GM12878 (cell line): Measurements from ENCODE around the gene ABHD11. TPM values are rescaled to one million over a fixed set of nuclear protein-coding genes. Genes with fewer than 3 reads are reported as not detected.

Experiments
- ATAC-seq: fragments of 200-7000 bp; cut with Tn5 transposase; 3 replicates; pipeline ENCODE4 v1.9.1; 2020; ENCODE audit warnings: mild to moderate bottlenecking, moderate library complexity
- BruUV-seq: library from RNA; stranded (reverse); fragments of 400-500 nt; replicated peaks from 2 replicates; lab custom pipeline; 2021; lab: Mats Ljungman, UMichigan
- CTCF ChIA-PET: fragments of 300-600 bp; sonication (Branson Sonifier 250); formaldehyde crosslinking; extraction: SDS; loops from one replicate; lab custom pipeline; 2021; ENCODE audit warnings: inconsistent platforms; lab: Yijun Ruan, JAX
- POLR2A ChIA-PET: fragments of 350-600 bp; formaldehyde crosslinking; extraction: SDS; loops from one replicate; lab custom pipeline; 2021; ENCODE audit warnings: inconsistent platforms; lab: Charles Lee
- RAD21 ChIA-PET: fragments of 300-600 bp; sonication (Branson Sonifier 250); formaldehyde crosslinking; loops from one replicate; lab custom pipeline; 2023; ENCODE audit warnings: antibody characterized with exemption; ENCODE audit not compliant: unreplicated experiment; lab: Charles Lee
- SMC1A ChIA-PET: fragments of 300-600 bp; sonication (Branson Sonifier 250); formaldehyde crosslinking; loops from one replicate; lab custom pipeline; 2023; ENCODE audit not compliant: unreplicated experiment, uncharacterized antibody; lab: Charles Lee
- DNase-seq: peaks from one replicate; pipeline ENCODE4 v3.0.0-alpha.2; 2011; ENCODE audit warnings: low read depth, low spot score
- FAIRE-seq: peaks from 3 replicates; lab custom pipeline; 2011; peaks lifted over from hg19 to GRCh38; lab: Jason Lieb, UNC
- H2AFZ ChIP-seq: 2 replicates; pipeline ENCODE4 v1.6.0; 2011; ENCODE audit warnings: low read depth, low read length, control low read depth; ENCODE audit not compliant: control insufficient read depth
- H3K27ac ChIP-seq: 2 replicates; pipeline ENCODE4 v1.5.1; 2011; ENCODE audit warnings: control low read depth; ENCODE audit not compliant: control insufficient read depth, insufficient read depth
- H3K27me3 ChIP-seq, 2 experiments: replicated peaks in 1 of 2; 2 replicates each; pipeline versions ENCODE4 v1.6.0 to v1.6.1; 2011; ENCODE audit warnings: low read length in 1 of 2; ENCODE audit not compliant: control insufficient read depth in 2 of 2, insufficient read depth in 2 of 2
- H3K36me3 ChIP-seq, 2 experiments: 2 replicates each; pipeline ENCODE4 v1.5.1; 2011; ENCODE audit warnings: low read length in 1 of 2; ENCODE audit not compliant: control insufficient read depth in 2 of 2, insufficient read depth in 2 of 2
- H3K4me1 ChIP-seq: 2 replicates; pipeline ENCODE4 v1.6.1; 2011; ENCODE audit warnings: mild to moderate bottlenecking, low read length, moderate library complexity, mixed read lengths; ENCODE audit not compliant: control insufficient read depth, insufficient read depth
- H3K4me2 ChIP-seq: 2 replicates; pipeline ENCODE4 v1.6.0; 2011; ENCODE audit warnings: control low read depth; ENCODE audit not compliant: control insufficient read depth, insufficient read depth
- H3K4me3 ChIP-seq: fragments of 200-600 bp; sonication (generic); 2 replicates; pipeline ENCODE4 v1.5.1; 2016
- H3K79me2 ChIP-seq: 2 replicates; pipeline ENCODE4 v1.6.0; 2011; ENCODE audit warnings: low read length; ENCODE audit not compliant: control insufficient read depth, insufficient read depth
- H3K9ac ChIP-seq: 2 replicates; pipeline ENCODE4 v1.8.0; 2011; ENCODE audit warnings: low read length, control low read depth, mixed read lengths; ENCODE audit not compliant: control insufficient read depth, insufficient read depth
- H3K9me3 ChIP-seq: replicated peaks from 3 replicates; pipeline ENCODE4 v1.5.1; 2011; ENCODE audit warnings: mild to moderate bottlenecking, low read length; ENCODE audit not compliant: control insufficient read depth, insufficient read depth
- H4K20me1 ChIP-seq: 2 replicates; pipeline ENCODE4 v1.6.0; 2011; ENCODE audit not compliant: control insufficient read depth, insufficient read depth
- CHD4 ChIP-seq: fragments of 200-600 bp; sonication (generic); IDR thresholded peaks from 2 replicates; pipeline ENCODE4 v1.6.1; 2016; ENCODE audit warnings: mild to moderate bottlenecking
- KDM1A ChIP-seq: fragments of 200-600 bp; sonication (generic); IDR thresholded peaks from 2 replicates; pipeline ENCODE4 v1.6.1; 2016; ENCODE audit warnings: borderline replicate concordance
- NR2C1 ChIP-seq: fragments of 450-650 bp; IDR thresholded peaks from 2 replicates; pipeline ENCODE4 v1.6.1; 2017; ENCODE audit warnings: antibody characterized with exemption, mild to moderate bottlenecking, moderate library complexity
- POLR2A ChIP-seq: IDR thresholded peaks from 2 replicates; pipeline ENCODE4 v1.6.1; 2011; ENCODE audit warnings: low read depth, mild to moderate bottlenecking, low read length
- STAT1 ChIP-seq: fragments of 450-650 bp; conservative IDR thresholded peaks from 2 replicates; pipeline ENCODE4 v1.6.1; 2014; ENCODE audit warnings: antibody characterized with exemption, mild to moderate bottlenecking
- STAT3 ChIP-seq: IDR thresholded peaks from 2 replicates; pipeline ENCODE4 v1.6.1; 2011; ENCODE audit warnings: low read depth, low read length, improper control_type of control experiment
- USF2 ChIP-seq: IDR thresholded peaks from 2 replicates; pipeline ENCODE4 v1.6.1; 2011; ENCODE audit warnings: low read depth, low read length, improper control_type of control experiment, borderline replicate concordance
- WGBS: methylation state at CpG from one replicate; pipeline ENCODE4 v1.1.6; 2016; ENCODE audit warnings: low lambda C conversion rate; ENCODE audit not compliant: insufficient replicate concordance, insufficient coverage; ENCODE audit errors: missing lambda C conversion rate; 5-methylcytosine and 5-hydroxymethylcytosine counted together
- in situ Hi-C: fragments of 300-500 bp; cut with MboI; formaldehyde crosslinking; loops from 9 replicates; pipeline ENCODE4 v1.14.3; 2018; ENCODE audit warnings: mixed read lengths
- intact Hi-C: fragments of 100-400 bp; cut with micrococcal nuclease; formaldehyde crosslinking; loops from one replicate; pipeline ENCODE4 v1.14.2; 2022; ENCODE audit not compliant: unreplicated experiment
- polyA plus RNA-seq, 11 experiments: library from polyadenylated mRNA; depleted of rRNA in 4 of 11; unstranded in 6 of 11; stranded (reverse) in 5 of 11; fragments of >200 nt; fragmentation: Nextera tagmentation in 4 of 11; fragmentation: Illumina TruSeq in 1 of 11; extraction: Ambion mirVana in 4 of 11; extraction: Trizol in 1 of 11; gene quantifications; 1 replicate in 1 of 11; 2 replicates in 10 of 11; pipeline versions ENCODE4 v1.2.1 to v1.2.3, GENCODE V29; 2011 to 2016; ENCODE audit warnings: inconsistent platforms in 2 of 11, missing spikeins in 2 of 11, low read depth in 1 of 11
- total RNA-seq, 4 experiments: library from RNA; depleted of rRNA in 3 of 4; stranded (reverse); fragments of >200 nt in 3 of 4; fragmentation: Illumina TruSeq in 1 of 4; extraction: Trizol in 1 of 4; gene quantifications; 2 replicates each; pipeline versions ENCODE4 v1.2.1 to v1.2.3, GENCODE V29; 2013 to 2021
- TF ChIP-seq, protein P1 (sequence below): fragments of 450-650 bp; IDR thresholded peaks from 2 replicates; pipeline ENCODE4 v1.6.1; 2017; ENCODE audit warnings: mild to moderate bottlenecking, moderate library complexity
- TF ChIP-seq, protein P2 (sequence below): fragments of 450-650 bp; IDR thresholded peaks from 2 replicates; pipeline ENCODE4 v1.6.1; 2017; ENCODE audit warnings: mild to moderate bottlenecking, low read depth, inconsistent platforms; ENCODE audit not compliant: poor library complexity, severe bottlenecking

Gene ABHD11
- total and polyA plus RNA-seq, 10 of the 15 experiments (the other 5 are each of a cell fraction or from before 2014, with no cell fraction given), result 2.8 to 24.8 (median 10.1) TPM

DNA sequence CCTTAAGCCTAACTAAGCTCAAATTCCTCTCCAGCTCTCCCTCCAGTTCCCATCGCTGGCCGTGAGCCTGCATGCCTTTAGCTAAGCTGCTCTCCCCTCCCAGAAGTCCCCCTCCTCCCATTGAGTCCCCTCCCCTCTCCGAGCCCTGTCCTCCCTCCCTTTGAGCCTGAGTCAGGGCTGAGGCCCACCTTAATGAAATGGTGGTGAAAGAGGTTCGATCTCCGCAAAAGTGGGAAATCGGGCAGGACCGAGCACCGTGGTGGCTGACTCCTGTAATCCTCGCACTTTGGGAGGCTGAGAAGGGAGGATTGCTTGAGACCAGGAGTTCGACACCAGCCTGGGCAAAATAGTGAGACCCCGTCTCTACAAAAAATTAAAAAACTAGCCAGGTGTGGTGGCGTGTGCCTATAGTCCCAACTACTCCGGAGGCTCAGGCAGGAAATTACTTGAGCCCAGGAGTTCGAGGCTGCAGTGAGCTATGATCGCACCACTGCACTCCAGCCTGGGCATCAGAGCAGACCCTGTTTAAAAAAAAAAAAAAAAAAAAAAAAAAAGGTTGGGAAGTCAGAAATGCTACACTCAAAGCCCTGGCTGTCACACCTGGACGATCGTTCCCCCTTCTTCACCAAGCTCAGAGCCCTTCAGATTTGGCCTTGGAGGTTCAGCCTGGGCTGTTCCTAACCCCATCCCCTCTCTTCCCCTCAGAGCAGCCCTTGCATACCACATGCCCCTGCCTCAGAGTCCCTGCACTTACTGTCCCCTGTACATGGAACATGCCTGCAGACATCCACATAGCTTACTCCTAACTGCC lies 32.5 kb upstream of the ABHD11 start:
- H3K4me1 ChIP-seq, result peaks cover 3% of the 10 kb centered on the region; the same call in 1 of the 2 replicates

More for the DNA sequence above, 32.5 kb upstream of the ABHD11 start:
- peaks cover 0 to 2% of the 10 kb centered on the region in 2 experiments; a peak in 1 of 4 replicates for H3K27me3 ChIP-seq
- no TSS peak for BruUV-seq
- no peak overlapping the region for H3K9ac ChIP-seq
- DNase-seq, result no peak
- H3K36me3 ChIP-seq, result no peaks in the 10 kb centered on the region
- TF ChIP-seq NR2C1 (no peak), USF2 (no peak), KDM1A (no peak), CHD4 (no peak), STAT3 (no peak), STAT1 (no peak), POLR2A (no peak)
- TF ChIP-seq, protein P1, sequence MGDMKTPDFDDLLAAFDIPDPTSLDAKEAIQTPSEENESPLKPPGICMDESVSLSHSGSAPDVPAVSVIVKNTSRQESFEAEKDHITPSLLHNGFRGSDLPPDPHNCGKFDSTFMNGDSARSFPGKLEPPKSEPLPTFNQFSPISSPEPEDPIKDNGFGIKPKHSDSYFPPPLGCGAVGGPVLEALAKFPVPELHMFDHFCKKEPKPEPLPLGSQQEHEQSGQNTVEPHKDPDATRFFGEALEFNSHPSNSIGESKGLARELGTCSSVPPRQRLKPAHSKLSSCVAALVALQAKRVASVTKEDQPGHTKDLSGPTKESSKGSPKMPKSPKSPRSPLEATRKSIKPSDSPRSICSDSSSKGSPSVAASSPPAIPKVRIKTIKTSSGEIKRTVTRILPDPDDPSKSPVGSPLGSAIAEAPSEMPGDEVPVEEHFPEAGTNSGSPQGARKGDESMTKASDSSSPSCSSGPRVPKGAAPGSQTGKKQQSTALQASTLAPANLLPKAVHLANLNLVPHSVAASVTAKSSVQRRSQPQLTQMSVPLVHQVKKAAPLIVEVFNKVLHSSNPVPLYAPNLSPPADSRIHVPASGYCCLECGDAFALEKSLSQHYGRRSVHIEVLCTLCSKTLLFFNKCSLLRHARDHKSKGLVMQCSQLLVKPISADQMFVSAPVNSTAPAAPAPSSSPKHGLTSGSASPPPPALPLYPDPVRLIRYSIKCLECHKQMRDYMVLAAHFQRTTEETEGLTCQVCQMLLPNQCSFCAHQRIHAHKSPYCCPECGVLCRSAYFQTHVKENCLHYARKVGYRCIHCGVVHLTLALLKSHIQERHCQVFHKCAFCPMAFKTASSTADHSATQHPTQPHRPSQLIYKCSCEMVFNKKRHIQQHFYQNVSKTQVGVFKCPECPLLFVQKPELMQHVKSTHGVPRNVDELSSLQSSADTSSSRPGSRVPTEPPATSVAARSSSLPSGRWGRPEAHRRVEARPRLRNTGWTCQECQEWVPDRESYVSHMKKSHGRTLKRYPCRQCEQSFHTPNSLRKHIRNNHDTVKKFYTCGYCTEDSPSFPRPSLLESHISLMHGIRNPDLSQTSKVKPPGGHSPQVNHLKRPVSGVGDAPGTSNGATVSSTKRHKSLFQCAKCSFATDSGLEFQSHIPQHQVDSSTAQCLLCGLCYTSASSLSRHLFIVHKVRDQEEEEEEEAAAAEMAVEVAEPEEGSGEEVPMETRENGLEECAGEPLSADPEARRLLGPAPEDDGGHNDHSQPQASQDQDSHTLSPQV, result no peak
- TF ChIP-seq, protein P2, sequence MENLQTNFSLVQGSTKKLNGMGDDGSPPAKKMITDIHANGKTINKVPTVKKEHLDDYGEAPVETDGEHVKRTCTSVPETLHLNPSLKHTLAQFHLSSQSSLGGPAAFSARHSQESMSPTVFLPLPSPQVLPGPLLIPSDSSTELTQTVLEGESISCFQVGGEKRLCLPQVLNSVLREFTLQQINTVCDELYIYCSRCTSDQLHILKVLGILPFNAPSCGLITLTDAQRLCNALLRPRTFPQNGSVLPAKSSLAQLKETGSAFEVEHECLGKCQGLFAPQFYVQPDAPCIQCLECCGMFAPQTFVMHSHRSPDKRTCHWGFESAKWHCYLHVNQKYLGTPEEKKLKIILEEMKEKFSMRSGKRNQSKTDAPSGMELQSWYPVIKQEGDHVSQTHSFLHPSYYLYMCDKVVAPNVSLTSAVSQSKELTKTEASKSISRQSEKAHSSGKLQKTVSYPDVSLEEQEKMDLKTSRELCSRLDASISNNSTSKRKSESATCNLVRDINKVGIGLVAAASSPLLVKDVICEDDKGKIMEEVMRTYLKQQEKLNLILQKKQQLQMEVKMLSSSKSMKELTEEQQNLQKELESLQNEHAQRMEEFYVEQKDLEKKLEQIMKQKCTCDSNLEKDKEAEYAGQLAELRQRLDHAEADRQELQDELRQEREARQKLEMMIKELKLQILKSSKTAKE, result no peak
- intact Hi-C loops (no loop called here), in situ Hi-C loops (no loop called here)
- no peak overlapping the region for H2AFZ ChIP-seq
- ATAC-seq, result no peak
- H3K4me3 ChIP-seq, result no peak overlapping the region
- H3K4me2 ChIP-seq, result no peak overlapping the region
- ChIA-PET SMC1A (no interaction called here), CTCF (interaction anchor here (0.8 kb wide), 1 partner anchor 563 kb away, joined by 3 read pairs; no protein-coding TSS in a partner anchor), POLR2A (interaction anchor here (0.5 kb wide), 1 partner anchor 24 kb away, joined by 5 read pairs; no protein-coding TSS in a partner anchor), RAD21 (no interaction called here)
- no peak for FAIRE-seq
- no peaks in the 10 kb centered on the region for H4K20me1 ChIP-seq
- no peaks in the 10 kb centered on the region for H3K79me2 ChIP-seq
- no peaks in the 10 kb centered on the region for H3K9me3 ChIP-seq
- 57% methylated on average over 17 of the region's 17 CpGs for WGBS
- no peak overlapping the region for H3K27ac ChIP-seq
